GM12865 (cell line): ENCODE results near the gene ESR1.
"Not testable (repeated sequence)": the region's sequence is repeated elsewhere in the genome, so short reads cannot be mapped to it uniquely, and the experiment has no call there.

Experiments
- DNase-seq: peaks from one replicate; pipeline ENCODE4 v3.0.0; 2010; ENCODE audit warnings: low read depth
- H3K4me3 ChIP-seq: 2 replicates; pipeline ENCODE4 v1.5.1; 2011; ENCODE audit warnings: mild to moderate bottlenecking, low read depth, low read length, control low read depth
- CTCF ChIP-seq: IDR thresholded peaks from 2 replicates; pipeline ENCODE4 v1.5.1; 2011; ENCODE audit warnings: low read length, control low read depth, low read depth, inconsistent platforms; ENCODE audit not compliant: insufficient read depth; ENCODE audit errors: missing control alignments

ESR1 gene

DNA sequence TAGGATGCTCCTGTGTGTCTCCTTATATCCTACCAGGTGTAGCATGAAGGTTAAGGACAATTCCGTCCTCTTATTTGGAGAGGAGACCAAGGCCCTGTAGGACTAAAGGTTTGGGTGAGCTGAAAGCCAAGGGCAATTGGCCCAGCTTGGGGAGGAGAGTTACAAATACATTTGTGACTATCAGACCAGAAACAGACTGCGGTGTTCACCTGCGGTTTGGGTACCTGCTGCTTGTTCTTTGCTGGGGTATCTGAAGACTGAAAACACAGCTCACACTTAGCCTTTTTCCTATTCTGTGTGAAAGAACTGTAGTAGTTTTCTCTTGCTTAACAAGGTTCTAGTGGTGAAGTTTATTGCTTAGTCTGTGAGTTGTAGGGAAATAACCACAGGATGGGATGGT is 55.0 kb downstream of the ESR1 start:
- TF ChIP-seq CTCF, result no peak
- no peak overlapping the region for H3K4me3 ChIP-seq
- DNase-seq, result no peak

- not testable (repeated sequence) for H3K4me3 ChIP-seq, DNase-seq
Measured at GRCh38 chr6:151867361-151867869, 59.9 kb downstream of the ESR1 start.

DNA sequence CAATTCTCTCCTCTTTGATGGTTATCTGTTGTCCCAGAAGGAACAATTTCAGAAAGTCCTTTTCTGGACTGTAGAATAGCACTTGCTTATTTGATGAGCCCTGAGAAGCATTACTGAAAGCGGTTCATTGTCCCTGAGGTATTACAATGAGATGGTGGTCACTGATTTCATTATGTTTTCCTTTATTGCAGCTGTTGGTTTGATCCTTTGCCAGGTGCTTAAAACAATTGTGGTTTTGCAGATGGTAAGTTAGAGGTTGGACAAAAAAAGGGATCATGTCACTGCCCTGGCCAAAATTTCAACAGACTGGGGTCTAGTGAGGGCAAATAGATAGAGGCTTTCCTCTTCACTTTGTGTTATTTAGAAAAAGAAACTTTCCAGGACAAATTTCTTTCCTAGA is 61.9 kb downstream of the ESR1 start:
- TF ChIP-seq CTCF, result no peak
- no peak for DNase-seq
- H3K4me3 ChIP-seq, result no peak overlapping the region

DNA sequence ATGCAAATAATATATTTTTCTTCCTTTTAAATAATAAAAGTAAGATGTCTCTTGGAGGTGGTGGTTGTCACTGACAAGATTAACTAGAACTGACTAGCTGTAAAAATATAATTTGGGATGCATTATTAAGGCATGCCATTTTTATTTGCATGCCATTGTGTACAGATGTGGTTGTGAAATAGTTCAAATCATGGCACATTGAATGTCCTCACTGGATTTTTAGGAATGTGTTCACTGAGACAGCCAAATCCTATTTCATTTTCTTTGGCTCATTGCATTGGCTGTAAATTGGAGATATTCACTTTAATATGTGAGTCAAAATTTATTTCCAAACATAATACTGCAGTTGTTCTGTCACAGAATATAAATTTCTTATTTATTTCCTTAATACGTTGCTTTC is 62.3 kb downstream of the ESR1 start:
- no peak for DNase-seq
- TF ChIP-seq CTCF, result no peak
- no peak overlapping the region for H3K4me3 ChIP-seq

DNA sequence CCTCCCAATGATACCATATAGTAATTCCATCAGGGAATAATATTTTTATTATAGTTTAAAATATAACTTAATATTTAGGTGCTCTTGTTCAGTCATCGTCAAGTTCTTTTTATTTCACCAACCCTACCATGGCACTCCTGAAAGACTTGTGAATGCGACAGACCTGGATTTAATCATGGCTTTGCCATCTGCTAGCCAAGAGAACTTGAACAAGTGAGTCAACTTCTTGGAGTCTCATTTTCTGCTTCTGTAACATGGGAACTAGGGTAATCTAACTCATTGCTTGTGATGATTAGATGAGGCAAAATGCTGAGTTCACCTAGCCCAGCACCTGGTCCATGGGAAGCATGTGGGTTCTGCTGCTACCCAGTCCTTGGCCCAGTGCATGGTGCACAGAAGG is 62.9 kb downstream of the ESR1 start:
- DNase-seq, result no peak
- TF ChIP-seq CTCF, result no peak
- no peak overlapping the region for H3K4me3 ChIP-seq

DNA sequence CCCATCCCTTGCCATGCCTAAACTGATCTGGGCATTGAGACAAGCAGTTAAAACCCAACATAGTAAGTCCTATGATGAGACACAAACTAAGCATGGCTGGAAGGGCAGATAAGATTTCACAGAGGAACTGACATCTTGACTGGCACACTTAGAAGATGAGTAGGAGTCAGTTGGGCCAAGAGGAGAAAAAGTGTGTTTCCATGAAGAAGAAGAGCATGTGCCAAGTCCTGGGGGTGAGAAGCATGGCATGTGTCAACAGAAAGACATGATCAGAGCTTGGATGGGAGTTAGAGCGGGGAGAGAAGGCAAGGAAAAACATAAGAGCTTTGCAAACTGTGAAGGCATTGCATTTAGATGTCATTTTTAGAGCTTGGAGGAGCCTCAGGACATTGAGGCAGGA is 68.0 kb downstream of the ESR1 start:
- no peak overlapping the region for H3K4me3 ChIP-seq
- no peak for TF ChIP-seq CTCF
- DNase-seq, result no peak

DNA sequence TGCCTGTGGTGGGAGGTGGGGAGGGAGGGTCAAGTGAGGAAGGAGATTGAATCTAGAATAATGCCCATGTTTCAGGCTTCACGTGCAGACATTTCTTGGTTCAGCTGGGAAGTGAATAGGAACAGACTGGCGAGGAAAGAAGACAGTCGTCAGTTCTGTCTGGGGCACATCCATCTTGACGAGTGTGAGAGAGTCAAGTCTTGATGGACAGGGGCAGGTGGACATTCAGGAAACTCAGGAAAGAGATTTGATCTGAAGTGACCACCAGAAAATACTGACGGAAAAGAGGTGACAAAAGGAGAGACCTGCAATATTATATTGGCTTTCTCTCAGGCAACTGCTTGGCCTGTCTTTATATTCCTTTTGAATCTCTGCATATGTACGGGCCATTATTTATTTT is 68.6 kb downstream of the ESR1 start:
- DNase-seq, result no peak
- H3K4me3 ChIP-seq, result no peak overlapping the region
- TF ChIP-seq CTCF, result no peak
